ENCODE data around the gene RNFT1.
"Not testable (repeated sequence)": the region's sequence is repeated elsewhere in the genome, so short reads cannot be mapped to it uniquely, and the experiment has no call there.

Gene RNFT1

DNA sequence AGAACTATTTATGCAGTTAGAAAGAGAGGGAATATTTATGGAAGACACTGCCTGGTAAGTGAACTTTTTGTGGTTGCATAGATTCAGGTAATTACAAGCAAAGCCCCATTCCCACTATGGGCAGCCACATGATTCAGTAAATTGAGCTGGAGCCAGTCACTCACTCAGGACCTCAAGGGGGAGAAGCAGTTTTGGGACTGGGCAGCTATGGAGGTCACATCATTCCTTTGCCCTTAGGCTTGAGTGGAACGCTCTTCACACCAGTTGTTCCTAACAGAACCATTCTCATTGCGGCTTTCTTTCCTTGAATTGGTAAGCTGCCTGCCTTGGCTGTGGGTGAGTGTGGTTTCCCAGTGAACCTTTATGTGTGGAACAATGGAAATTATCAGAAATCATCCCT lies 34.4 kb downstream of the RNFT1 start:
- not testable (repeated sequence) for DNase-seq (ENCODE audit: low spot score)

DNA sequence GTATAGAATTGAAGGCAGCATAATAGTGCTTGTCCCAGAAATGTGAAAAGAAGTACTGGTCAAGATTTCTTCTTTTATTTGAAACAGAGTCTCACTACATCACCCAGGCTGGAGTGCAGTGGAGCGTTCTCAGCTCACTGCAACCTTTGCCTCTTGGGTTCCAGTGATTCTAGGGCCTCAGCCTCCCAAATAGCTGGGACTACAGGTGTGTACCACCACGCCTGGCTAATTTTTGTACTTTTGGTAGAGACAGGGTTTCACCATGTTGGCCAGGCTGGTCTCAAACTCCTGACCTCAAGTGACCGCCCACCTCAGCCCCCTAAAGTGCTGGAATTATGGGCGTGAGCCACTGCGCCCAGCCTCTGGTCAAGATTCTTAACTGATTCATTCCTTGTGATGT lies 43.9 kb downstream of the RNFT1 start:
- not testable (repeated sequence) for DNase-seq (ENCODE audit: low spot score)

- no peak for DNase-seq (ENCODE audit: low spot score)
Observed at GRCh38 chr17:59916446-59916845, 48.1 kb downstream of the RNFT1 start.

- peak; percentile 66 for DNase-seq (ENCODE audit: low spot score)
Observed at GRCh38 chr17:59914274-59914854, 50.2 kb downstream of the RNFT1 start.

DNA sequence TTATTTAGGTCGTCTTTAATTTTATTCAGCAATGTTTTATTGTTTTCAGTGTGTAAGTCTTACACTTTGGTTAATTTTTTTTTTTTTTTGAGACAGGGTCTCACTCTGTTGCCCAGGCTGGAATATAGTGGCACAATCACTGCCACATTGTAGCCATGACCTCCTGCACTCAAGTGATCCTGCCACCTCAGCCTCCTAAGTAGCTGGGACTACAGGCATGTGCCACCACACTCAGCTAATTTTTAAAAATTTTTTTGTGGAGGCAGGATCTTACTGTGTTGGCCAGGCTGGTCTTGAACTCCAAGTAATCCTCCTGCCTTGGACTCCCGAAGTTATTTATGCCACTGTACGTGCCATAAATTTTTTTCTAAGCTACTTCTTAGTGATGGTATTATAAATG lies 57.1 kb downstream of the RNFT1 start:
- no peak for DNase-seq (ENCODE audit: low spot score)

DNA sequence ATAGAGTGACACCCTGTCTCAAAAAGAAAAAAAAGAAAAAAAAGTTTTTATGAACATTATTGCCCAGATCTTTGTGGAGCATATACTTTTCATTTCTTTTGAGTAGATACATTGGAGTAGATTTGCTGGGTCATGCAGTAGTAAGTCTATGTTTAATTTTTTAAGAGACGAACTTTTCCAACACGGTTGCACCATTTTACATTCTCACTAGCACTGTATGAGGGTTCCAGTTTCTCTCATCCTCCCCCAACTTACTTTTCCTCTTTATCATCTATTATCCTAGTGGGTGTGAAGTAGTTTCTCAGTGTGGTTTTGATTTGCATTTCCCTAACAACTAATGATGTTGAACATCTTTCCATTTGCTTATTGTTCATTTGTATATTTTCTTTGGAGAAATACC lies 61.1 kb downstream of the RNFT1 start:
- no peak for DNase-seq (ENCODE audit: low spot score)
